ENCODE measurements around the gene MMS19.
"Not testable (repeated sequence)": the region's sequence is repeated elsewhere in the genome, so short reads cannot be mapped to it uniquely, and the experiment has no call there.

Gene MMS19

GRCh38 chr10:97498076-97498840 is at the start of gene MMS19:
Gene MMS19, minus strand, starts transcription at chr10:97498422. Its CDS starts 38 bp downstream, at chr10:97498384.
- DNase-seq (ENCODE audit: low read depth) = peak; percentile 90

- no peak for DNase-seq (ENCODE audit: low read depth)
Observed at GRCh38 chr10:97547962-97548361, 49.7 kb upstream of the MMS19 start.

GRCh38 chr10:97547271-97547600 is 49.0 kb upstream of the MMS19 start:
- no peak for DNase-seq (ENCODE audit: low read depth)

- DNase-seq (ENCODE audit: low read depth) = no peak
Observed at GRCh38 chr10:97546456-97547270, 48.4 kb upstream of the MMS19 start.

- peak; percentile 89 for DNase-seq (ENCODE audit: low read depth)
Observed at GRCh38 chr10:97543025-97543546, 44.9 kb upstream of the MMS19 start.

- DNase-seq (ENCODE audit: low read depth) = peak; percentile 75
Observed at GRCh38 chr10:97542169-97543024, 44.2 kb upstream of the MMS19 start.

- no peak for DNase-seq (ENCODE audit: low read depth)
Observed at GRCh38 chr10:97540669-97541500, 42.7 kb upstream of the MMS19 start.

GRCh38 chr10:97539523-97540200 is 41.4 kb upstream of the MMS19 start:
- DNase-seq (ENCODE audit: low read depth) = peak; percentile 66

GRCh38 chr10:97538839-97539238 is 40.6 kb upstream of the MMS19 start:
- DNase-seq (ENCODE audit: low read depth) = no peak

- DNase-seq (ENCODE audit: low read depth) = no peak
Observed at GRCh38 chr10:97538411-97538810, 40.2 kb upstream of the MMS19 start.

GRCh38 chr10:97537186-97537869 is 39.1 kb upstream of the MMS19 start:
- DNase-seq (ENCODE audit: low read depth) = no peak

GRCh38 chr10:97534746-97535367 is 36.6 kb upstream of the MMS19 start:
- no peak for DNase-seq (ENCODE audit: low read depth)

GRCh38 chr10:97533888-97534287 is 35.7 kb upstream of the MMS19 start:
- DNase-seq (ENCODE audit: low read depth) = no peak

- DNase-seq (ENCODE audit: low read depth) = no peak
Observed at GRCh38 chr10:97532935-97533671, 34.9 kb upstream of the MMS19 start.

GRCh38 chr10:97531401-97531986 is 33.3 kb upstream of the MMS19 start:
- DNase-seq (ENCODE audit: low read depth) = no peak

GRCh38 chr10:97529685-97530465 is 31.7 kb upstream of the MMS19 start:
- no peak for DNase-seq (ENCODE audit: low read depth)

GRCh38 chr10:97528876-97529275 is 30.7 kb upstream of the MMS19 start:
- DNase-seq (ENCODE audit: low read depth) = not testable (repeated sequence)

- no peak for DNase-seq (ENCODE audit: low read depth)
Observed at GRCh38 chr10:97525683-97526110, 27.5 kb upstream of the MMS19 start.

Data from GM04503 (cell line).